Type B pancreatic cell (in vitro differentiated cells): ENCODE measurements around the gene ACHE. TPM values are rescaled to one million over a fixed set of nuclear protein-coding genes. Genes with fewer than 3 reads are reported as not detected.

Source experiments
- DNase-seq: peaks from one replicate; pipeline ENCODE4 v3.0.0; 2021; ENCODE audit warnings: mixed read lengths; ENCODE audit not compliant: unreplicated experiment; ENCODE audit errors: extremely low spot score
- H3K27ac Mint-ChIP-seq: 2 replicates; pipeline ENCODE4 v1.8.0; 2021; ENCODE audit warnings: mild to moderate bottlenecking, mixed read lengths
- H3K27me3 Mint-ChIP-seq: 2 replicates; pipeline ENCODE4 v1.8.0; 2021; ENCODE audit warnings: mixed read lengths
- H3K36me3 Mint-ChIP-seq: 2 replicates; pipeline ENCODE4 v1.8.0; 2021; ENCODE audit warnings: mixed read lengths
- H3K4me1 Mint-ChIP-seq: one replicate; pipeline ENCODE4 v1.8.0; 2021; ENCODE audit warnings: mixed read lengths; ENCODE audit not compliant: unreplicated experiment
- H3K4me3 Mint-ChIP-seq: 2 replicates; pipeline ENCODE4 v1.8.0; 2021; ENCODE audit warnings: mild to moderate bottlenecking, mixed read lengths
- H3K9me3 Mint-ChIP-seq: 2 replicates; pipeline ENCODE4 v1.8.0; 2021; ENCODE audit warnings: mixed read lengths
- CTCF ChIP-seq: fragments of 200-600 bp; sonication (generic); conservative IDR thresholded peaks from 2 replicates; pipeline ENCODE4 v1.5.0; 2021; ENCODE audit warnings: antibody characterized with exemption, mild to moderate bottlenecking
- total RNA-seq: library from RNA; stranded (reverse); gene quantifications from 2 replicates; pipeline ENCODE4 v1.2.1, GENCODE V29; 2021; ENCODE audit warnings: low replicate concordance

Gene ACHE
- total RNA-seq, 1 donor from 2014 or later = 7.1 TPM

DNA sequence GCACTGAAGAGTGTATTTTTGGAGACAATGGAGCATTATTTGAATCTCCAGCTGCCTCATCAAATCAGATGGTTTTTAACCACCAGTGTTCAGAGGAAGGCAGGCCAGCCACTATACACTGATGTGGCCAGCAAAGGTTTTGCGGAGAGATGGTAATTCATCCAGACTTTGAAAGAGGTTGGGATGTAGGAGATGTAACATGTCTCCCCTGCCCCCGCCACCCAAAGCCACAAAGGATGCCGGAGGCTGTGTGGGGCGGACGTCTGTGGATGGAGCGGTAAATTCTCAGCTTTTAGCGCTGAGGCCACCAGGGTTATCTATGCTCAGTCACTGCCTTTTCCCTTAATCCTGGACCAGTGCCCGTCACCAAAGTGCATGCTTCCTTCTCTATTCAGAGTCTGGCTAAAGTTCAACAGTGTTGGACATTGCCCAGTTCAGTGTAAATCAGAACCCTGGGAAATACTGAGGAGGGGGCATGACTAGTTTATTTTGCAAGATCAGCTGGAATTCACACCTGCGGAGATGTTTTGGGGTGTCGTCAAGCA, 32.2 kb downstream of the ACHE start:
- Mint-ChIP-seq H3K27me3 (no peaks in the 10 kb centered on the region), H3K4me1 (peaks cover 9% of the 10 kb centered on the region), H3K4me3 (no peak overlapping the region), H3K36me3 (peaks cover 3% of the 10 kb centered on the region), H3K9me3 (no peaks in the 10 kb centered on the region), H3K27ac (no peak overlapping the region)
- TF ChIP-seq CTCF = no peak
- DNase-seq = no peak

DNA sequence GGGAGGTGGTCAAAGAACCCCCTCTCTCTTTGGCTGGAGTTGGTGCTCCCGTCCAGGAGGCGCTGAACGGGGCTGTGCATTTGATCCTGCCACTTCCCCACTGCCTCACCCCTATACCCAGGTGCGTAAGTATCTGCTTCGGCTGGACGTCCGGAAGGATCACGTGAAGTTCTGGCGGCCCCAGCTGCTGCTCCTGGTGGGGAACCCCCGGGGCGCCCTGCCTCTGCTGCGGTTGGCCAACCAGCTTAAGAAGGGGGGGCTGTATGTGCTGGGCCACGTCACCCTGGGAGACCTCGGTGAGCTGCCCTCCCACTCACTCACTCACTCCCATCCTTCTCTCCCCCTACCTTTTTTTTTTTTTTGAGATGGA, 34.1 kb downstream of the ACHE start:
- Mint-ChIP-seq H3K27ac (no peak overlapping the region), H3K4me1 (no peaks in the 10 kb centered on the region), H3K27me3 (no peaks in the 10 kb centered on the region), H3K36me3 (peaks cover 3% of the 10 kb centered on the region), H3K9me3 (no peaks in the 10 kb centered on the region), H3K4me3 (no peak overlapping the region)
- no peak for DNase-seq
- no peak for TF ChIP-seq CTCF

- no peak for TF ChIP-seq CTCF
- Mint-ChIP-seq H3K27me3 (no peaks in the 10 kb centered on the region), H3K27ac (no peak overlapping the region), H3K4me3 (no peak overlapping the region), H3K9me3 (no peaks in the 10 kb centered on the region), H3K4me1 (no peaks in the 10 kb centered on the region), H3K36me3 (peaks cover 3% of the 10 kb centered on the region)
- no peak for DNase-seq
Measured at GRCh38 chr7:100860702-100861615, 34.7 kb downstream of the ACHE start.

GRCh38 chr7:100859856-100860255, 35.8 kb downstream of the ACHE start:
- no peak overlapping the region for H3K27ac Mint-ChIP-seq
- no peak for DNase-seq
- H3K4me1 Mint-ChIP-seq = no peaks in the 10 kb centered on the region
- H3K27me3 Mint-ChIP-seq = no peaks in the 10 kb centered on the region
- TF ChIP-seq CTCF = no peak
- no peaks in the 10 kb centered on the region for H3K9me3 Mint-ChIP-seq
- H3K4me3 Mint-ChIP-seq = no peak overlapping the region
- peaks cover 3% of the 10 kb centered on the region for H3K36me3 Mint-ChIP-seq

- H3K4me3 Mint-ChIP-seq = no peak overlapping the region
- H3K9me3 Mint-ChIP-seq = no peaks in the 10 kb centered on the region
- no peaks in the 10 kb centered on the region for H3K36me3 Mint-ChIP-seq
- peak overlapping the region; percentile 37 for H3K27ac Mint-ChIP-seq
- H3K4me1 Mint-ChIP-seq = peaks cover 2% of the 10 kb centered on the region
- TF ChIP-seq CTCF = no peak
- DNase-seq = no peak
- H3K27me3 Mint-ChIP-seq = no peaks in the 10 kb centered on the region
Measured at GRCh38 chr7:100856871-100857282, 38.8 kb downstream of the ACHE start.
